ENCODE results near the gene PGA5. TPM values are rescaled to one million over a fixed set of nuclear protein-coding genes. Genes with fewer than 3 reads are reported as not detected.
"Not testable (repeated sequence)": the region's sequence is repeated elsewhere in the genome, so short reads cannot be mapped to it uniquely, and the experiment has no call there.

The PGA5 gene
- total RNA-seq, 2 donors from 2014 or later: not detected

GRCh38 chr11:61218306-61218705 lies 22.7 kb upstream of the PGA5 start:
- H3K4me1 ChIP-seq; H3K9me3 ChIP-seq; intact Hi-C loops (cut with DNase I); DNase-seq; H3K27me3 ChIP-seq; H3K4me3 ChIP-seq; H3K36me3 ChIP-seq; H3K27ac ChIP-seq; H3K9ac ChIP-seq (ENCODE audit: low read depth in 2 of 2, low read length in 2 of 2): not testable (repeated sequence)

GRCh38 chr11:61219016-61219415 lies 22.0 kb upstream of the PGA5 start:
- intact Hi-C loops (cut with DNase I); H3K27me3 ChIP-seq; H3K36me3 ChIP-seq; H3K4me1 ChIP-seq; DNase-seq; H3K4me3 ChIP-seq; H3K9ac ChIP-seq (ENCODE audit: low read depth in 2 of 2, low read length in 2 of 2); H3K9me3 ChIP-seq; H3K27ac ChIP-seq: not testable (repeated sequence)

GRCh38 chr11:61222047-61222446 lies 18.9 kb upstream of the PGA5 start, which contains the start of gene PGA4:
TSS of gene PGA4 (plus strand) at chr11:61222347. CDS start at chr11:61222401, 54 bp downstream.
- H3K36me3 ChIP-seq; H3K9me3 ChIP-seq; intact Hi-C loops (cut with DNase I); H3K27me3 ChIP-seq; H3K4me1 ChIP-seq; DNase-seq; H3K9ac ChIP-seq (ENCODE audit: low read depth in 2 of 2, low read length in 2 of 2); H3K27ac ChIP-seq; H3K4me3 ChIP-seq: not testable (repeated sequence)

- H3K27me3 ChIP-seq; DNase-seq; H3K4me3 ChIP-seq; intact Hi-C loops (cut with DNase I); H3K4me1 ChIP-seq; H3K36me3 ChIP-seq; H3K9ac ChIP-seq (ENCODE audit: low read depth in 2 of 2, low read length in 2 of 2); H3K9me3 ChIP-seq; H3K27ac ChIP-seq: not testable (repeated sequence)
Measured at GRCh38 chr11:61222692-61223091, 18.3 kb upstream of the PGA5 start.

DNA sequence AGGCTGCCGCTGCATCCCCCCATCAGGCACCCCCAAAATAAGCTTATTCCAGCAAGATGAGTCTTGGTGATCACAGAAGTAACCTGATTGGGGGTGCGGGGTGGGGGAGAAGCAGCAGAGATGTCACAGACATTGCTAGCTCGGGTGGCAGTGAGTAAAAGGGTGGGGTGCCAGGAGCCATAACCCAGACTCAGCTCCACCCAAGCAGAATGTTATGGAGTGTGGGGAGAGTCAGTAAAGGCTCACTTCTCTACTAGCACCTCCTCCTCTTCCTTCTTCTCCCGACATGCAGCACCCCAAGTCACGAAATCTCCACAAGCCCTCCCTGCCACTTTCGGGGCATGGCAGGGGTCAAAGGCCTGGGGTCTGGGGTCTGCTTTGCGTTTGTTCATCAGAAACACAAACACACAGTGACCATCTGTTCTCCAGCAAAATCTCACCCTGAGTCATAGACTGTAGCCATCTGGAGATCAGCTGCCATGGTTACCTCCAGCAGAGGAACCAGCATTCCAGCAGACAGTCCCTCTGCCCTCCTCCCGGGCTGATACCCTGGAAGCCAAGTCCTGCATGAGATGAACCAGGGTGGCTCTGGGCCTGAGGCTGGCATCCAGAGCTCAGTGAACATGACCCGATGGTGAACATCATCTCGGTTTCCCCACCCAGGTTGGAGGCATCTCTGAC lies 14.4 kb upstream of the PGA5 start:
- intact Hi-C loops (cut with DNase I); H3K4me3 ChIP-seq; H3K27ac ChIP-seq; H3K9me3 ChIP-seq; DNase-seq; H3K4me1 ChIP-seq; H3K9ac ChIP-seq (ENCODE audit: low read depth in 2 of 2, low read length in 2 of 2); H3K36me3 ChIP-seq; H3K27me3 ChIP-seq: not testable (repeated sequence)

GRCh38 chr11:61229458-61229857 lies 11.5 kb upstream of the PGA5 start:
- H3K4me1 ChIP-seq; H3K36me3 ChIP-seq; H3K27ac ChIP-seq; H3K9me3 ChIP-seq; intact Hi-C loops (cut with DNase I); H3K27me3 ChIP-seq; H3K9ac ChIP-seq (ENCODE audit: low read depth in 2 of 2, low read length in 2 of 2); H3K4me3 ChIP-seq; DNase-seq: not testable (repeated sequence)

- H3K27ac ChIP-seq; H3K4me1 ChIP-seq; DNase-seq; H3K36me3 ChIP-seq; H3K9ac ChIP-seq (ENCODE audit: low read depth in 2 of 2, low read length in 2 of 2); intact Hi-C loops (cut with DNase I); H3K4me3 ChIP-seq; H3K27me3 ChIP-seq; H3K9me3 ChIP-seq: not testable (repeated sequence)
Measured at GRCh38 chr11:61231033-61231432, 9.9 kb upstream of the PGA5 start.

GRCh38 chr11:61231585-61231984 lies 9.4 kb upstream of the PGA5 start:
- H3K4me1 ChIP-seq; H3K36me3 ChIP-seq; H3K27ac ChIP-seq; DNase-seq; H3K9ac ChIP-seq (ENCODE audit: low read depth in 2 of 2, low read length in 2 of 2); H3K9me3 ChIP-seq; intact Hi-C loops (cut with DNase I); H3K4me3 ChIP-seq; H3K27me3 ChIP-seq: not testable (repeated sequence)

GRCh38 chr11:61232548-61233145 lies 8.3 kb upstream of the PGA5 start:
- H3K4me1 ChIP-seq; H3K36me3 ChIP-seq; H3K27ac ChIP-seq; H3K9ac ChIP-seq (ENCODE audit: low read depth in 2 of 2, low read length in 2 of 2); DNase-seq; H3K27me3 ChIP-seq; H3K9me3 ChIP-seq; H3K4me3 ChIP-seq; intact Hi-C loops (cut with DNase I): not testable (repeated sequence)

GRCh38 chr11:61237130-61237529 lies 3.8 kb upstream of the PGA5 start:
- H3K9me3 ChIP-seq; H3K36me3 ChIP-seq; H3K4me1 ChIP-seq; H3K9ac ChIP-seq (ENCODE audit: low read depth in 2 of 2, low read length in 2 of 2); H3K27ac ChIP-seq; H3K27me3 ChIP-seq; intact Hi-C loops (cut with DNase I); H3K4me3 ChIP-seq; DNase-seq: not testable (repeated sequence)

DNA sequence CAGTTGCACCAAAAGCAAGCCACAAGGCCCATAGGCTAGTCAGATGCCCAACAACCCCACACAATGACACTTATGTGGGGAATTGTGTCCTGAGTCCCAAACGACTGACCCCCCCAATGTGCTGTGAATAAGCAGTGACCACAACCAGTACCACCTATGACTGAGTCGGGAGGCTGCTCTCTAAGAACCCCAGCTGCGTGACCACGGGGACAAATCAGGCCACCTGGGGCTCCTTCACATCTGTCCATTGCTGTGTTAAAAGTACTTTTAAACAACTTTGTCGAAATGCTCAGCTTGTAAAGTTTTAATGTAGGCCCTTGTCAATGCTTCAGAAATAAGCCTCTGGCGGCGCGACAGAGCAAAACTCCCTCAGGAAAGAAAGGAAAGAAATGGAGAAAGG lies 687 bp upstream of the PGA5 start:
- H3K9me3 ChIP-seq; H3K27ac ChIP-seq; H3K4me1 ChIP-seq; DNase-seq; H3K9ac ChIP-seq (ENCODE audit: low read depth in 2 of 2, low read length in 2 of 2); H3K4me3 ChIP-seq; H3K36me3 ChIP-seq; H3K27me3 ChIP-seq; intact Hi-C loops (cut with DNase I): not testable (repeated sequence)

- H3K4me3 ChIP-seq; intact Hi-C loops (cut with DNase I); H3K9me3 ChIP-seq; H3K9ac ChIP-seq (ENCODE audit: low read depth in 2 of 2, low read length in 2 of 2); DNase-seq; H3K4me1 ChIP-seq; H3K36me3 ChIP-seq; H3K27ac ChIP-seq; H3K27me3 ChIP-seq: not testable (repeated sequence)
Measured at GRCh38 chr11:61241526-61241925, 551 bp downstream of the PGA5 start.

DNA sequence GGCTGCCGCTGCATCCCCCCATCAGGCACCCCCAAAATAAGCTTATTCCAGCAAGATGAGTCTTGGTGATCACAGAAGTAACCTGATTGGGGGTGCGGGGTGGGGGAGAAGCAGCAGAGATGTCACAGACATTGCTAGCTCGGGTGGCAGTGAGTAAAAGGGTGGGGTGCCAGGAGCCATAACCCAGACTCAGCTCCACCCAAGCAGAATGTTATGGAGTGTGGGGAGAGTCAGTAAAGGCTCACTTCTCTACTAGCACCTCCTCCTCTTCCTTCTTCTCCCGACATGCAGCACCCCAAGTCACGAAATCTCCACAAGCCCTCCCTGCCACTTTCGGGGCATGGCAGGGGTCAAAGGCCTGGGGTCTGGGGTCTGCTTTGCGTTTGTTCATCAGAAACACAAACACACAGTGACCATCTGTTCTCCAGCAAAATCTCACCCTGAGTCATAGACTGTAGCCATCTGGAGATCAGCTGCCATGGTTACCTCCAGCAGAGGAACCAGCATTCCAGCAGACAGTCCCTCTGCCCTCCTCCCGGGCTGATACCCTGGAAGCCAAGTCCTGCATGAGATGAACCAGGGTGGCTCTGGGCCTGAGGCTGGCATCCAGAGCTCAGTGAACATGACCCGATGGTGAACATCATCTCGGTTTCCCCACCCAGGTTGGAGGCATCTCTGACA lies 4.4 kb downstream of the PGA5 start:
- H3K27ac ChIP-seq, H3K36me3 ChIP-seq: not testable (repeated sequence)

More for the DNA sequence above, 4.4 kb downstream of the PGA5 start:
- intact Hi-C loops (cut with DNase I); H3K4me3 ChIP-seq; DNase-seq; H3K4me1 ChIP-seq; H3K27me3 ChIP-seq; H3K9me3 ChIP-seq; H3K9ac ChIP-seq (ENCODE audit: low read depth in 2 of 2, low read length in 2 of 2): not testable (repeated sequence)
